Femur (tissue), 1 donor: ENCODE measurements around the gene POU4F3.
"Not testable (repeated sequence)": the region's sequence is repeated elsewhere in the genome, so short reads cannot be mapped to it uniquely, and the experiment has no call there.

ENCODE experiments used
- DNase-seq: peaks from one replicate; pipeline ENCODE4 v3.0.0-alpha.2; 2017

The POU4F3 gene, protein sequence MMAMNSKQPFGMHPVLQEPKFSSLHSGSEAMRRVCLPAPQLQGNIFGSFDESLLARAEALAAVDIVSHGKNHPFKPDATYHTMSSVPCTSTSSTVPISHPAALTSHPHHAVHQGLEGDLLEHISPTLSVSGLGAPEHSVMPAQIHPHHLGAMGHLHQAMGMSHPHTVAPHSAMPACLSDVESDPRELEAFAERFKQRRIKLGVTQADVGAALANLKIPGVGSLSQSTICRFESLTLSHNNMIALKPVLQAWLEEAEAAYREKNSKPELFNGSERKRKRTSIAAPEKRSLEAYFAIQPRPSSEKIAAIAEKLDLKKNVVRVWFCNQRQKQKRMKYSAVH

GRCh38 chr5:146338774-146339714 lies at the start of gene POU4F3:
TSS of gene POU4F3 (plus strand) at chr5:146338839. CDS start at chr5:146339113, 274 bp downstream.
- no peak for DNase-seq

- DNase-seq: no peak
Observed at GRCh38 chr5:146290318-146290717, 48.3 kb upstream of the POU4F3 start.

DNA sequence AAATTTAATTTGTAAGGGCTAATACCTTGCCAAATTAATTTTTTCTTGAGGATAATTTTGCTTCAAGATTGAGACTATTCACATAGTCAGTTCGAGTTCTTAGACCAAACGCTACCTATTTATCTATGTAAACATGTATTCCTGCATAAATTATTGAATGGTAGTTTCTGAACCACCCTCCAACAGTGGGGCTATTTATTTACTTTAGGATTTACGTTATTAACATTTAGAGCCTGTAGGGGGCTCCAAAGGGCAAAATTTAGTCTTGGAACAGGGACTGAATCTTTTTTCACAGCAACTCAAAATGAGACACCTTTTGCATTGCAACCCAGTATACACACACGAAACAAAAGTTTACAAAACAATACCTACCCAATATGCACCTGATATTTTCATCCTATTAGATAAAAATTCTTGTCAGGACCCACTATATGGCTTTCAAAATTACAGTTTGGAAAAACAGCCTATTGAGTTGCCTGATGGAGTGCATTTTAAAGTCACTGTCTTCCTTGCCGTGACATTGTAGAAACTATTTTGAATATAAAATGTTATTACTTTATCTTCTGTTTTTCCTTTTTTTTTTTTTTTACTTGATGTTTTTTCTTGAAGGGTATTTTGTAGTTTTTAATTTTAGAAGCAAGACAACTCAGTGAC lies 47.1 kb upstream of the POU4F3 start:
- DNase-seq: no peak

DNA sequence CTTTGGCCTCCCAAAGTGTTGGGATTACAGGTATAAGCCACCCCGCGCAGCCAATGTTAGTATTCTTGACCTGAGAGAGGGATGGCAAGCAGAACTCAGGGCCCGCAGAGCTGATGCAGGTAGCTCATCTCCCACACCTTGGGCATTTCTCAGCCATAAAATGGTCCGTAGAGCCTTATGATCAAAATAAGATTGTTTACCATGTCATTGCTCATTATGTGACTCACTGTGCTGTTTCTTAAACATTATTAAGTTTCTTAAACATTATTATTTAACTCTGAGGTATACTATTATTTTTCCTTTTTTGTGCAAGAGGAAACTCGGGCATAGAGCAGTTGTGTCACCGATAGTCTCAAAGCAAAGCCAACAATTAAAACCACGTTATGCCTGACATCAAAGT lies 42.4 kb upstream of the POU4F3 start:
- no peak for DNase-seq

DNA sequence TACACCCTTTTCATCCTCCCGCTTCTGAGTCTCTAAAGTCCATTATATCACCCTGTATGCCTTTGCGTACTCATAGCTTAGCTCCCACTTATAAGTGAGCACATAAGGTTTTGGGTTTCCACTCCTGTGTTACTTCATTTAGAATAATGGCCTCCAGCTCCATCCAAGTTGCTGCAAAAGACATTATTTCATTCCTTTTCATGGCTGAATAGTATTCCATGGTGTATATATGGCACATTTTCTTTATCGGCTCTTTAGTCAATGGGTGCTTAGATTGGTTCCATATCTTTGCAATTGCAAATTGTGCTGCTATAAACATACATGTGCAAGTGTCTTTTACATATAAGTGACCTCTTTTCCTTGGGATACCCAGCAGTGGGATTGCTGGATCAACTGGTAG lies 39.7 kb upstream of the POU4F3 start:
- DNase-seq: not testable (repeated sequence)

- no peak for DNase-seq
Observed at GRCh38 chr5:146301626-146302025, 37.0 kb upstream of the POU4F3 start.

- DNase-seq: no peak
Observed at GRCh38 chr5:146302406-146302805, 36.2 kb upstream of the POU4F3 start.

DNA sequence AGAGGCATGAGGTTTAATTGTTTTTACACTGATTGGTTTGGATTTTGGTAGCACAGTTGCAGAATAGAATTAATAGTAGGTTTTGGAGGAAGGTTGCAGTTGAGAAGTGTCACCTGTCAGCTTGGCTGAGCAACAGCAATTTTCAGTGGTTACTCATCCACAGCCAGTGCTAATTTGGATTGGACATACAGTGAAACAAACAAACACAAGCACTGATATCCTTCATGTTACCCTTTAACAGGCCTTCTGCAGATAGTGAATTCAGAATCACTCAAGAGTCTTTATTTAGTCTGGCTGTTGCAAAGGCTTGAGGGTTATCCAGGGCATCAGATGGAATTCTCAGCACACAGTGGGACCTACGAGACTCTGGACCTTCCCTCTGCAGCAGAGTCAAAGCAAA lies 31.8 kb upstream of the POU4F3 start:
- no peak for DNase-seq

DNA sequence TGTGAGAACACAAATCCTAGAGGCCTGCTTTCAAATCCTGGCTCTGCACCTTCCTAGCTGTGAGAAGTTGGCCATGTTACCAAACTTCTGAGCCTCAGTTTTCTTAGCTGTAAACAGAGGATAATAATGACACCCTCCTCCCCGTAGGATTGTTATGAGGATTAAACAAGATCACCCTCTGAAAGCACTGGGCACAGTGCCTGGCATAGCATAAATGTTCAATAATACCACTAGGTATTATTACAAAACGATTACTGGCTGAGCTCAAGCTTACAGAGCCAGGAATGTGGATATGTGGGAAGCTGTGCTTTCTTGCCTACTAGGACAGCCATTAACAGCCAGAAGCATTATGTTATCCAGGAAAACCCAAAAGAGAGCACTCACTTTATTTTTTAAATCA lies 30.8 kb upstream of the POU4F3 start:
- no peak for DNase-seq

GRCh38 chr5:146310540-146310939 lies 28.1 kb upstream of the POU4F3 start:
- no peak for DNase-seq

GRCh38 chr5:146311278-146311677 lies 27.4 kb upstream of the POU4F3 start:
- no peak for DNase-seq

DNA sequence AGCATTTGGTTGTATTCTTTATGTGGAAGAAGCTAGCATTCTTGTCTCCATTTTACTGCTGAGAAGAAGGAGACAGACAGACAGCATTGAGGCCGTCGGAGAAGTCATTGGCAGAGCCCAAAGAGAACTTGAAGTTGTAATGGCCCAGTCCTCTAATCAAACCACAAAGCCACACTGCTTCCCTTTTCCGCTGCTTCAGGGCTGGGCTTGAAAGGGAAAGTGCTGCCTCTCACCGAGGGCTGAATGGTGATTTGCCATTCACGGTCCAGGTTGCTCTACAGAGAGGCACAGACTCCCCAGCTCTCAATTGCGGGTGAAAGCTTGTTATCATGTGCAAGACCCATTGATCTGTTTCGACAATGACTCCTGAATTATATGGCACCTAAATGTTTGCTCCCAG lies 25.6 kb upstream of the POU4F3 start:
- no peak for DNase-seq

DNA sequence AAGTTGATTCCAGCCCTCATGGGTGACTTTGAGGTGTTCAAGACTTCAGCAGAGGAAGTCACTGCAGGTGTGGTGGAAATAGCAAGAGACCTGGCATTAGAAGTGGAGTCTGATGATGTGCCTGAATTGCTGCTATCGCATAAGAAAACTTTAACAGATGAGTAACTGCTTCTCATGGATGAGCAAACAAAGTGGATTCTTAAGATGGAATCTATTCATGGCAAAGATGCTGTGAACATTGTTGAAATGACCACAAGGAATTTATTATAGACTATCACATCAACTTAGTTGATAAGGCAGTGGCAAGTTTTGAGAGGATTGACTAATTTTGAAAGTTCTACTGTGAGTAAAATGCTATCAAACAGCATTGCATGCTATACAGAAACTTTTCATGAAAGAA lies 17.1 kb upstream of the POU4F3 start:
- DNase-seq: no peak

GRCh38 chr5:146327257-146327870 lies 11.3 kb upstream of the POU4F3 start:
- no peak for DNase-seq

GRCh38 chr5:146327989-146328388 lies 10.7 kb upstream of the POU4F3 start:
- no peak for DNase-seq

GRCh38 chr5:146329697-146330096 lies 8.9 kb upstream of the POU4F3 start:
- DNase-seq: no peak

GRCh38 chr5:146331423-146331822 lies 7.2 kb upstream of the POU4F3 start:
- DNase-seq: no peak

- DNase-seq: no peak
Observed at GRCh38 chr5:146334074-146334533, 4.5 kb upstream of the POU4F3 start.

DNA sequence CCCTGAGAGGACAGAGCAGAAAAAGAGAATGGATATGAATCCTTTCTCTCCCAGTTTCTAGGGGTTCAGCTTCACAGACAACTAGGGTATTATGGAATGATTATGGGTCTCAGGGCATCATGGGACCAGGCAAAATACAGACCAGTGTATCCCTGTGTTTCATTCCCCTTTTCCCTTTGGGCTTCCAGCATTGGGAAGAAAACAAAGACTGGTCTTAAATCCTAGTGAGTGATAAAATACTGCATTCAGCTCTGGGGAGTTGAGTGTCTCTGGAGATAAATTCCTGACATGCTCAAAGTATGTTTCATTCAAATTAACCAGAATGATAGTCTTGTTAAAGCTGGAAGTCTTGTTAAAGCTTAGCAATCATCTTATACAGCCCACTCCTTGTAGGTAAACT lies 2.4 kb upstream of the POU4F3 start:
- no peak for DNase-seq

DNA sequence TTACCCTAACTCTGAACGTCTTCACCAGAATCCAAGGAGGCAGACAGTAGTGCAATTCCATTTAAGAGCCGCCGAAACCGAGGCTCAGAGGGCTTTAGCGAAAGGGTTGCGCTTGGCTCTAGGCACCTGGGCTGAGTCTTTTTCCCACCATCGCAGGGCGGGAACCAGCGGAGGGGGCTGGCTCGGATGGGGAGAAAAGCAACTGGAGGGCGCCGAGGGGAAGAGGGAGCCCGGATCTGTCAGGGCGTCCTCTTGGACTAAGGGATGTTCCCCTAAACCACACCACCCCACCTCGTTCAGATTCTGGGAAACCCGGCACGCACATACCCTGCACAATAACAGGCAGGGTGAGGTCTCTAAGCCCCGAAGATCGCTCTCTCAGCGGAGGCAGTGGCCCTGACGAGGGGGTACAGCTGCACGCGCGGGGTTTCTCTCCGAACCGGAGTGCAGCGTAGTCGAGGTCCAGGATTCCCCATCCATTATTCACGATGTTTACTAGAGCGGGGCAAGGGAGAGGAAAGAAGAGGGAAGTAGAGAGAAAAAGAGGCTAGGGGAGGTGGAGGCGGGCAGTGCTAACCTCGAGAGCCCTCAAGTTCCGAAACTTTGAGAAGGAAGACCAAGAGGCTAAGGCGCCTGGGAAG lies 1.3 kb upstream of the POU4F3 start:
- DNase-seq: no peak

- DNase-seq: no peak
Observed at GRCh38 chr5:146337928-146338327, 711 bp upstream of the POU4F3 start.

- DNase-seq: no peak
Observed at GRCh38 chr5:146339715-146340259, 1.1 kb downstream of the POU4F3 start.
